Activated T-helper 1 cell treated with anti-CD3 and anti-CD28 coated beads, Interleukin-12 subunit alpha, Interleukin-12 subunit beta, Interleukin-2, Interleukin-4 antibody, amounts not matched to agents 30 ng/mL and 10 ng/mL and 1 ng/mL, durations not matched to agents 14 hours and 24 hours and 36 hours (primary cell): Measurements from ENCODE around the gene CAMK2A. TPM values are rescaled to one million over a fixed set of nuclear protein-coding genes. Genes with fewer than 3 reads are reported as not detected.

ENCODE experiments used
- DNase-seq: peaks from one replicate; pipeline ENCODE4 v3.0.0; 2021; ENCODE audit warnings: low spot score
- H3K27ac Mint-ChIP-seq: one replicate; pipeline ENCODE4 v1.8.0; 2021; ENCODE audit warnings: mild to moderate bottlenecking, mixed read lengths
- H3K27me3 Mint-ChIP-seq: one replicate; pipeline ENCODE4 v1.8.0; 2022; ENCODE audit warnings: mild to moderate bottlenecking, moderate library complexity, mixed read lengths; ENCODE audit not compliant: insufficient read depth
- H3K36me3 Mint-ChIP-seq: one replicate; pipeline ENCODE4 v1.8.0; 2021; ENCODE audit warnings: low read depth, mixed read lengths
- H3K4me1 Mint-ChIP-seq: one replicate; pipeline ENCODE4 v1.8.0; 2021; ENCODE audit warnings: low read depth, mixed read lengths
- H3K4me3 Mint-ChIP-seq: one replicate; pipeline ENCODE4 v1.8.0; 2021; ENCODE audit warnings: mild to moderate bottlenecking, moderate library complexity, mixed read lengths
- H3K9me3 Mint-ChIP-seq: one replicate; pipeline ENCODE4 v1.8.0; 2021; ENCODE audit warnings: mixed read lengths
- intact Hi-C: fragments of 100-400 bp; cut with micrococcal nuclease; formaldehyde crosslinking; loops from one replicate; pipeline ENCODE4 v1.15.1; 2024
- total RNA-seq: library from RNA; stranded (reverse); gene quantifications from 2 replicates; pipeline ENCODE4 v1.2.3, GENCODE V29; 2022

CAMK2A gene
- total RNA-seq, 1 donor from 2014 or later: not detected

GRCh38 chr5:150278046-150278730 lies 11.4 kb downstream of the CAMK2A start:
- H3K4me1 Mint-ChIP-seq: no peaks in the 10 kb centered on the region
- no peak overlapping the region for H3K4me3 Mint-ChIP-seq
- intact Hi-C loops: no loop called here

GRCh38 chr5:150277043-150277442 lies 12.5 kb downstream of the CAMK2A start:
- intact Hi-C loops: no loop called here
- Mint-ChIP-seq H3K27ac (no peak overlapping the region), H3K27me3 (peaks cover 13% of the 10 kb centered on the region), H3K4me1 (no peaks in the 10 kb centered on the region), H3K36me3 (no peaks in the 10 kb centered on the region), H3K9me3 (no peaks in the 10 kb centered on the region), H3K4me3 (no peak overlapping the region)
- DNase-seq: no peak

More at GRCh38 chr5:150278046-150278730, 11.4 kb downstream of the CAMK2A start:
- H3K27ac Mint-ChIP-seq: no peak overlapping the region
- H3K9me3 Mint-ChIP-seq: no peaks in the 10 kb centered on the region
- DNase-seq: no peak
- no peaks in the 10 kb centered on the region for H3K36me3 Mint-ChIP-seq
- peaks cover 10% of the 10 kb centered on the region for H3K27me3 Mint-ChIP-seq

- H3K4me3 Mint-ChIP-seq: no peak overlapping the region
- H3K4me1 Mint-ChIP-seq: no peaks in the 10 kb centered on the region
- intact Hi-C loops: no loop called here
- H3K27ac Mint-ChIP-seq: no peak overlapping the region
- DNase-seq: no peak
- H3K27me3 Mint-ChIP-seq: peaks cover 16% of the 10 kb centered on the region
- H3K36me3 Mint-ChIP-seq: no peaks in the 10 kb centered on the region
- no peaks in the 10 kb centered on the region for H3K9me3 Mint-ChIP-seq
These were observed 14.8 kb downstream of the CAMK2A start for GRCh38 chr5:150274811-150275210.

- no peak for DNase-seq
- Mint-ChIP-seq H3K9me3 (no peaks in the 10 kb centered on the region), H3K36me3 (no peaks in the 10 kb centered on the region), H3K4me1 (no peaks in the 10 kb centered on the region), H3K4me3 (no peak overlapping the region), H3K27me3 (peaks cover 14% of the 10 kb centered on the region), H3K27ac (no peak overlapping the region)
- intact Hi-C loops: loop anchor here (1.0 kb wide), 1 partner anchor 164 kb away; no protein-coding TSS in a partner anchor
These were observed 17.0 kb downstream of the CAMK2A start for GRCh38 chr5:150272531-150272930.

GRCh38 chr5:150271923-150272322 lies 17.6 kb downstream of the CAMK2A start:
- H3K36me3 Mint-ChIP-seq: no peaks in the 10 kb centered on the region
- peaks cover 14% of the 10 kb centered on the region for H3K27me3 Mint-ChIP-seq
- no peak overlapping the region for H3K27ac Mint-ChIP-seq
- intact Hi-C loops: loop anchor here (1.0 kb wide), 1 partner anchor 164 kb away; no protein-coding TSS in a partner anchor
- DNase-seq: no peak
- H3K9me3 Mint-ChIP-seq: no peaks in the 10 kb centered on the region
- H3K4me3 Mint-ChIP-seq: no peak overlapping the region
- H3K4me1 Mint-ChIP-seq: no peaks in the 10 kb centered on the region

- Mint-ChIP-seq H3K27me3 (peaks cover 10% of the 10 kb centered on the region), H3K9me3 (no peaks in the 10 kb centered on the region), H3K4me3 (no peak overlapping the region), H3K36me3 (no peaks in the 10 kb centered on the region), H3K4me1 (no peaks in the 10 kb centered on the region), H3K27ac (no peak overlapping the region)
- intact Hi-C loops: no loop called here
- DNase-seq: no peak
These were observed 18.3 kb downstream of the CAMK2A start for GRCh38 chr5:150271296-150271692.

- peaks cover 6% of the 10 kb centered on the region for H3K27me3 Mint-ChIP-seq
- intact Hi-C loops: no loop called here
These were observed 18.9 kb downstream of the CAMK2A start for GRCh38 chr5:150270541-150271295.

GRCh38 chr5:150266871-150267291 lies 22.7 kb downstream of the CAMK2A start:
- Mint-ChIP-seq H3K27me3 (peaks cover 3% of the 10 kb centered on the region), H3K4me3 (no peak overlapping the region), H3K36me3 (no peaks in the 10 kb centered on the region), H3K4me1 (no peaks in the 10 kb centered on the region), H3K9me3 (no peaks in the 10 kb centered on the region), H3K27ac (no peak overlapping the region)
- DNase-seq: no peak
- intact Hi-C loops: no loop called here

More at GRCh38 chr5:150270541-150271295, 18.9 kb downstream of the CAMK2A start:
- Mint-ChIP-seq H3K4me3 (no peak overlapping the region), H3K27ac (no peak overlapping the region), H3K36me3 (no peaks in the 10 kb centered on the region), H3K4me1 (no peaks in the 10 kb centered on the region), H3K9me3 (no peaks in the 10 kb centered on the region)
- no peak for DNase-seq

- no peak overlapping the region for H3K27ac Mint-ChIP-seq
- peaks cover 3% of the 10 kb centered on the region for H3K27me3 Mint-ChIP-seq
- H3K36me3 Mint-ChIP-seq: no peaks in the 10 kb centered on the region
- no peaks in the 10 kb centered on the region for H3K4me1 Mint-ChIP-seq
- H3K4me3 Mint-ChIP-seq: no peak overlapping the region
- DNase-seq: no peak
- intact Hi-C loops: no loop called here
- H3K9me3 Mint-ChIP-seq: no peaks in the 10 kb centered on the region
These were observed 23.6 kb downstream of the CAMK2A start for GRCh38 chr5:150265870-150266383.

GRCh38 chr5:150264667-150265603 lies 24.6 kb downstream of the CAMK2A start:
- Mint-ChIP-seq H3K4me1 (no peaks in the 10 kb centered on the region), H3K4me3 (no peak overlapping the region), H3K9me3 (no peaks in the 10 kb centered on the region), H3K36me3 (no peaks in the 10 kb centered on the region), H3K27me3 (no peaks in the 10 kb centered on the region), H3K27ac (peak overlapping the region; percentile 25)
- no peak for DNase-seq
- intact Hi-C loops: no loop called here

- no peaks in the 10 kb centered on the region for H3K9me3 Mint-ChIP-seq
- H3K4me1 Mint-ChIP-seq: no peaks in the 10 kb centered on the region
These were observed 25.6 kb downstream of the CAMK2A start for GRCh38 chr5:150263801-150264621.

GRCh38 chr5:150263375-150263775 lies 26.2 kb downstream of the CAMK2A start:
- H3K27ac Mint-ChIP-seq: no peak overlapping the region
- H3K9me3 Mint-ChIP-seq: no peaks in the 10 kb centered on the region
- intact Hi-C loops: no loop called here
- no peak overlapping the region for H3K4me3 Mint-ChIP-seq
- H3K27me3 Mint-ChIP-seq: no peaks in the 10 kb centered on the region
- H3K36me3 Mint-ChIP-seq: no peaks in the 10 kb centered on the region
- no peak for DNase-seq
- H3K4me1 Mint-ChIP-seq: no peaks in the 10 kb centered on the region

More at GRCh38 chr5:150263801-150264621, 25.6 kb downstream of the CAMK2A start:
- Mint-ChIP-seq H3K27me3 (no peaks in the 10 kb centered on the region), H3K36me3 (no peaks in the 10 kb centered on the region), H3K4me3 (no peak overlapping the region), H3K27ac (no peak overlapping the region)
- intact Hi-C loops: no loop called here
- DNase-seq: no peak
